ENCODE results near the gene VGLL4.

DNA sequence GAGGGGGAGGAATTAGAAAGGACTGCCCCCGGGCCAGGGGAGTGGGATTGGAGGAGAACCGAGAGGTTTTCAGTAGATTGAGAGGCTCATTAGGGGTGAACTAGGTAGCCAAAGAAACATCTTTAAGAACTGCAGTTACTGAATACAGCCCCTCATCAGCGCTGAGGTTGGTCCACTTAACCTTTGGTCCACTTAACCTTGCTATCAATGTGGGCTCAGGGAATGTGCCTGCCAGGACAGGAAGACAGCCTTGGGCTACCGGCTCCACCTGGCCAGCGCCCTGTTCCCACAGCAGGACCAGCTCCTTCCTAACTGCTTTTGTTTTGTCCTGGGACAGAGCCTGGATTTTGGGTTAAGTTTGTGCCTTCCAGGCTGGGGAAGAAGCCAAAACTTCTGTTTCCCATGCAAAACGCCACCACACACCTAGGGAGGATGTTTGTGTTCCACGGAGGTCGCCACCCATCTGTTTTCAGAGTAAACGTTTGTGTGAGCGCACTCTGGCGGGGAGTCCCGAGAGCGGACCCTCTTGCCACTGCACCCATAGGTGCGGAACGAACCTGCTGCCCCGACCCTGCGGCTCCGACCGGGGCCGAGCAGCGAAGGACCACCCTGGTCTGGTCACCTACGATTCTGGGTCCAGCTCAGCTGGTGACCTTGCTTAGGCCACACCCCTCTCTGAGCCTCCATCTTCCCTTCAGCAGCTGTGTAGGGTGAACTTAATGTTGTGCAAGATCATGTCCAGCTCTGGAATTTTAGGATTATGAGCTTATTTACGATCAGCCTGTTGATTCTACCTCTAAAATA, 107.4 kb downstream of the VGLL4 start:
- TF ChIP-seq, protein P1, sequence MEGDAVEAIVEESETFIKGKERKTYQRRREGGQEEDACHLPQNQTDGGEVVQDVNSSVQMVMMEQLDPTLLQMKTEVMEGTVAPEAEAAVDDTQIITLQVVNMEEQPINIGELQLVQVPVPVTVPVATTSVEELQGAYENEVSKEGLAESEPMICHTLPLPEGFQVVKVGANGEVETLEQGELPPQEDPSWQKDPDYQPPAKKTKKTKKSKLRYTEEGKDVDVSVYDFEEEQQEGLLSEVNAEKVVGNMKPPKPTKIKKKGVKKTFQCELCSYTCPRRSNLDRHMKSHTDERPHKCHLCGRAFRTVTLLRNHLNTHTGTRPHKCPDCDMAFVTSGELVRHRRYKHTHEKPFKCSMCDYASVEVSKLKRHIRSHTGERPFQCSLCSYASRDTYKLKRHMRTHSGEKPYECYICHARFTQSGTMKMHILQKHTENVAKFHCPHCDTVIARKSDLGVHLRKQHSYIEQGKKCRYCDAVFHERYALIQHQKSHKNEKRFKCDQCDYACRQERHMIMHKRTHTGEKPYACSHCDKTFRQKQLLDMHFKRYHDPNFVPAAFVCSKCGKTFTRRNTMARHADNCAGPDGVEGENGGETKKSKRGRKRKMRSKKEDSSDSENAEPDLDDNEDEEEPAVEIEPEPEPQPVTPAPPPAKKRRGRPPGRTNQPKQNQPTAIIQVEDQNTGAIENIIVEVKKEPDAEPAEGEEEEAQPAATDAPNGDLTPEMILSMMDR (conservative IDR thresholded peaks at IDR 0.05; ENCODE audit: low read depth, low read length) = no peak
- TF ChIP-seq EZH2phosphoT487 (IDR thresholded peaks at IDR 0.05; ENCODE audit: borderline replicate concordance, low read length) = no peak
- no peak for TF ChIP-seq EZH2 (IDR thresholded peaks at IDR 0.05; ENCODE audit: low read length, unreplicated experiment)

Measured in PC-3 (cell line).